ENCODE data around the gene UGP2. TPM values are rescaled to one million over a fixed set of nuclear protein-coding genes. Genes with fewer than 3 reads are reported as not detected.

UGP2 gene
- total RNA-seq, 1 experiment from 2014 or later = 134 TPM

DNA sequence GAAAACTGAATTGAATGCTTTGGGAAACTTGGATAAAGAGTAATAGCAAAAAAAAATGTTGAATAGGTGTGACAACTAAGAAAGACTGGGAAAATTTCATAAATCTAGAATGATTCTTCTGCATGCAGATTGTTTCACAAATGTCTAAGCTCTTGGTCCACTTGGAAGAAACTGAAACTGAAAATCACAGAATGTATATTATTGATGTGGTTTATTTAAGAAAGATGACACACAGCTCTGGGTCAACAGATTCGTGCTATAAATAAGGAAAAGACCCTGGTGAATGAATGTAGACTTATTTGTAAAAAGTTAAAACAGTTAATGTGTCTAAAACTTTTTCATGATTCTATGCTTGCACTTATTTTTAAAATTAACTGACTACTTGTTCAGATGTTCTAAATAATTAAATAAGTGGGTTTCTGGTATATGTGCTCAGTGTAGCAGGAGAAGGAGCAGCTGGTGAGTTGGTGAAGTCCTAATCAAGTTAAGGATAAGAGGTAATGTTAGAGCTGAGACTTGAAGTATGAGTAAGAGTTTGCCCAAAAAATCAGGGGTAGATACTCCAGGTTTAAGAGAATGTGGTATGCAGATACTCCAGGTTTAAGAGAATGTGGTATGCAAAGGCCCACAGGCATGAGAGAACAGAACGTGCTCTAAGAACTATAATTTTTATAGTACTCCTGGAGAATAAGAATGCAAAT lies 24.5 kb downstream of the UGP2 start:
- intact Hi-C loops (cut with micrococcal nuclease; ENCODE audit: unreplicated experiment) = no loop called here
- no TSS peak for BruUV-seq (replicated peaks)
- H3K4me1 Mint-ChIP-seq (ENCODE audit: low read depth, unreplicated experiment) = peaks cover 53% of the 10 kb centered on the region
- H3K9me3 Mint-ChIP-seq (ENCODE audit: low read depth, unreplicated experiment) = no peaks in the 10 kb centered on the region
- DNase-seq = no peak
- no peaks in the 10 kb centered on the region for H3K27me3 Mint-ChIP-seq (ENCODE audit: unreplicated experiment)
- peaks cover 6% of the 10 kb centered on the region for H3K36me3 Mint-ChIP-seq (ENCODE audit: insufficient read depth, unreplicated experiment)
- no peak overlapping the region for H3K4me3 Mint-ChIP-seq (ENCODE audit: low read depth, unreplicated experiment)
- H3K27ac Mint-ChIP-seq (ENCODE audit: unreplicated experiment) = no peak overlapping the region
- CTCF ChIA-PET = interaction anchor here (0.6 to 2.2 kb wide), 2 partner anchors 24 to 155 kb away, joined by 3 to 6 read pairs; no protein-coding TSS in a partner anchor
- TF ChIP-seq, protein P1, sequence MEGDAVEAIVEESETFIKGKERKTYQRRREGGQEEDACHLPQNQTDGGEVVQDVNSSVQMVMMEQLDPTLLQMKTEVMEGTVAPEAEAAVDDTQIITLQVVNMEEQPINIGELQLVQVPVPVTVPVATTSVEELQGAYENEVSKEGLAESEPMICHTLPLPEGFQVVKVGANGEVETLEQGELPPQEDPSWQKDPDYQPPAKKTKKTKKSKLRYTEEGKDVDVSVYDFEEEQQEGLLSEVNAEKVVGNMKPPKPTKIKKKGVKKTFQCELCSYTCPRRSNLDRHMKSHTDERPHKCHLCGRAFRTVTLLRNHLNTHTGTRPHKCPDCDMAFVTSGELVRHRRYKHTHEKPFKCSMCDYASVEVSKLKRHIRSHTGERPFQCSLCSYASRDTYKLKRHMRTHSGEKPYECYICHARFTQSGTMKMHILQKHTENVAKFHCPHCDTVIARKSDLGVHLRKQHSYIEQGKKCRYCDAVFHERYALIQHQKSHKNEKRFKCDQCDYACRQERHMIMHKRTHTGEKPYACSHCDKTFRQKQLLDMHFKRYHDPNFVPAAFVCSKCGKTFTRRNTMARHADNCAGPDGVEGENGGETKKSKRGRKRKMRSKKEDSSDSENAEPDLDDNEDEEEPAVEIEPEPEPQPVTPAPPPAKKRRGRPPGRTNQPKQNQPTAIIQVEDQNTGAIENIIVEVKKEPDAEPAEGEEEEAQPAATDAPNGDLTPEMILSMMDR (IDR thresholded peaks at IDR 0.05; ENCODE audit: unreplicated experiment) = no peak

DNA sequence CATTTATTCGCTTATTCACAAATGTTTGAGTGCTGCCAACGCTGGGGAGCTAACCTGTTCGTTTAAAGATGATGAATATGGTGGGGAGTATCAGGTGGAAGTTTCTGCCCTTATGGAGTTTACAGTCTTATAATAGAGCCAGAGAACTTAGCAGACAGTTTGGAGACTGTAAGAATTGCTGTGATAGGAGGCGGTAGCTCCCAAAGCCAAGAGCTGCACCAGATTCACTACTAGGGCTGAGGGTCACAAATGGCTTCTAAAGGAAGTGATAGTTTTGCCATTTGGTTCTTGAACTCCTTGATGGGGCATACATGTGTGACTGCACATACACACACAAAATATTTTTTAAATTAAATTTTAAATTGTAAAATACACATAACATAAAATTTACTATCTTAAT lies 29.0 kb downstream of the UGP2 start:
- TF ChIP-seq, protein P1 (IDR thresholded peaks at IDR 0.05; ENCODE audit: unreplicated experiment) = no peak
- H3K4me1 Mint-ChIP-seq (ENCODE audit: low read depth, unreplicated experiment) = peaks cover 29% of the 10 kb centered on the region
- no peak for DNase-seq
- peak overlapping the region; percentile 51 for H3K4me3 Mint-ChIP-seq (ENCODE audit: low read depth, unreplicated experiment)
- H3K27me3 Mint-ChIP-seq (ENCODE audit: unreplicated experiment) = no peaks in the 10 kb centered on the region
- peaks cover 25% of the 10 kb centered on the region for H3K36me3 Mint-ChIP-seq (ENCODE audit: insufficient read depth, unreplicated experiment)
- CTCF ChIA-PET = interaction anchor here (1.0 kb wide), 1 partner anchor 8 kb away, joined by 4 read pairs; no protein-coding TSS in a partner anchor
- peak overlapping the region; percentile 64 for H3K27ac Mint-ChIP-seq (ENCODE audit: unreplicated experiment)
- BruUV-seq (replicated peaks) = no TSS peak
- peaks cover 2% of the 10 kb centered on the region for H3K9me3 Mint-ChIP-seq (ENCODE audit: low read depth, unreplicated experiment)
- intact Hi-C loops (cut with micrococcal nuclease; ENCODE audit: unreplicated experiment) = no loop called here

DNA sequence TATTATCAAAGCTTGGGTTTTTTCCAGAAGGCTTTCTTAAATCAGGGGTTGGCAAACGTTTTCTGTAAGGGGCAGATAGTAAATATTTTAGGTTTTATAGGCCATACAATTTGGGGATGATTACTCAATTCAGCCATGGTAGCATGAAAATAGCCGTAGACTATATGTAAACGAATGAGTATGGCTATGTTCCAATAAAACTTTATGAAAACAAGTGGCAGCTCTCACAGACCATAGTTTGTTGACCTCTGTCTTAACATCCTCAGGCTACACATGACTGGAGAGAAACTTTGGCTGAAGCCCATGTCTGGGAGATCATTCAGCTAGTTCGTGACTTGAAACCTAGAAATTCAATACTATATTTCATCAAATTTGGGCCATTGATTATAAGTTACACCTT lies 30.2 kb downstream of the UGP2 start:
- Mint-ChIP-seq H3K36me3 (ENCODE audit: insufficient read depth, unreplicated experiment) (peaks cover 30% of the 10 kb centered on the region), H3K9me3 (ENCODE audit: low read depth, unreplicated experiment) (peaks cover 2% of the 10 kb centered on the region), H3K27ac (ENCODE audit: unreplicated experiment) (peak overlapping the region; percentile 64), H3K4me1 (ENCODE audit: low read depth, unreplicated experiment) (peaks cover 21% of the 10 kb centered on the region), H3K27me3 (ENCODE audit: unreplicated experiment) (no peaks in the 10 kb centered on the region), H3K4me3 (ENCODE audit: low read depth, unreplicated experiment) (no peak overlapping the region)
- BruUV-seq (replicated peaks) = no TSS peak
- intact Hi-C loops (cut with micrococcal nuclease; ENCODE audit: unreplicated experiment) = no loop called here
- CTCF ChIA-PET = interaction anchor here (1.0 kb wide), 1 partner anchor 9 kb away, joined by 4 read pairs; no protein-coding TSS in a partner anchor
- no peak for DNase-seq
- TF ChIP-seq, protein P1 (IDR thresholded peaks at IDR 0.05; ENCODE audit: unreplicated experiment) = no peak

DNA sequence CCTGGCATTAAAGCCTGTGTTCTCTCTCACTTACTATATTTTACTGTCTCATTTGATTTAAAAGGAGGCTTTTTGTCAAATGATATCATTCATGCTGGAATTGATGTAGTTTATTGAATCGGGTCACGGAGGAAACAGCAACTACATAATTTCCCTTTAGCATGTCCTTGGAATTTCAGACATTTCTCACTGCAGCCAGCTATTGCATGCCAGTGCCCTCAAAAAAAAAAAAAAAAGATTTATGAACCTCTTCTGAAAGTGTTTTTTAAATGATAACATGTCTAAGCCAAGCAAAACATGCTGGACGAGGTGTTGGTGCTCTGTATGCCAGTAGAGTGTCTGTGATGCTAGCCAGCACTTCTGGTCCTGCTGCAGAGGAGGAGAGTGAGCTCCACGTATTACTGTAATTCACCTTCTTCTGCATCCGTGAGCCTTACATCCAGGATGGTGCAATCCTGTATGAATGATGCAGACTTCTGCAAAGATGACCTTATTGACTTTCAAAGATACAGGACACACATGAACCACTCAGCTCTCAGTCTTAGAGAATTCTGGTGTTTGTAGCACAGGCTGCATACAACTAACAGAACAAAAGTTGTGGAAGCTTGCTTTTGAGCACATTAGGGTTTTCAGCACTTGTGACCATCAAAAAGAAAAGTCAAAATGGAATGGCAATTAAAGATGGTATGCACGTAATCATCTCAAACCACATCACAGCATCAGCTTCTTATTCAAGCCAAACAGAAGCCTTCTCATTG lies 31.1 kb downstream of the UGP2 start:
- no peak overlapping the region for H3K27ac Mint-ChIP-seq (ENCODE audit: unreplicated experiment)
- H3K4me3 Mint-ChIP-seq (ENCODE audit: low read depth, unreplicated experiment) = no peak overlapping the region
- peaks cover 2% of the 10 kb centered on the region for H3K9me3 Mint-ChIP-seq (ENCODE audit: low read depth, unreplicated experiment)
- TF ChIP-seq, protein P1 (IDR thresholded peaks at IDR 0.05; ENCODE audit: unreplicated experiment) = no peak
- no peaks in the 10 kb centered on the region for H3K27me3 Mint-ChIP-seq (ENCODE audit: unreplicated experiment)
- H3K36me3 Mint-ChIP-seq (ENCODE audit: insufficient read depth, unreplicated experiment) = peaks cover 30% of the 10 kb centered on the region
- no peak for DNase-seq
- no TSS peak for BruUV-seq (replicated peaks)
- CTCF ChIA-PET = no interaction called here
- intact Hi-C loops (cut with micrococcal nuclease; ENCODE audit: unreplicated experiment) = no loop called here
- H3K4me1 Mint-ChIP-seq (ENCODE audit: low read depth, unreplicated experiment) = peaks cover 21% of the 10 kb centered on the region
